Measurements from ENCODE around the gene MEGF9.

Gene MEGF9

GRCh38 chr9:120621941-120622340 lies 92.3 kb downstream of the MEGF9 start:
- no peak for TF ChIP-seq ZFX (IDR thresholded peaks at IDR 0.05)
- TF ChIP-seq, protein P1, sequence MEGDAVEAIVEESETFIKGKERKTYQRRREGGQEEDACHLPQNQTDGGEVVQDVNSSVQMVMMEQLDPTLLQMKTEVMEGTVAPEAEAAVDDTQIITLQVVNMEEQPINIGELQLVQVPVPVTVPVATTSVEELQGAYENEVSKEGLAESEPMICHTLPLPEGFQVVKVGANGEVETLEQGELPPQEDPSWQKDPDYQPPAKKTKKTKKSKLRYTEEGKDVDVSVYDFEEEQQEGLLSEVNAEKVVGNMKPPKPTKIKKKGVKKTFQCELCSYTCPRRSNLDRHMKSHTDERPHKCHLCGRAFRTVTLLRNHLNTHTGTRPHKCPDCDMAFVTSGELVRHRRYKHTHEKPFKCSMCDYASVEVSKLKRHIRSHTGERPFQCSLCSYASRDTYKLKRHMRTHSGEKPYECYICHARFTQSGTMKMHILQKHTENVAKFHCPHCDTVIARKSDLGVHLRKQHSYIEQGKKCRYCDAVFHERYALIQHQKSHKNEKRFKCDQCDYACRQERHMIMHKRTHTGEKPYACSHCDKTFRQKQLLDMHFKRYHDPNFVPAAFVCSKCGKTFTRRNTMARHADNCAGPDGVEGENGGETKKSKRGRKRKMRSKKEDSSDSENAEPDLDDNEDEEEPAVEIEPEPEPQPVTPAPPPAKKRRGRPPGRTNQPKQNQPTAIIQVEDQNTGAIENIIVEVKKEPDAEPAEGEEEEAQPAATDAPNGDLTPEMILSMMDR (conservative IDR thresholded peaks at IDR 0.05): no peak
- H3K27ac ChIP-seq: no peak overlapping the region

DNA sequence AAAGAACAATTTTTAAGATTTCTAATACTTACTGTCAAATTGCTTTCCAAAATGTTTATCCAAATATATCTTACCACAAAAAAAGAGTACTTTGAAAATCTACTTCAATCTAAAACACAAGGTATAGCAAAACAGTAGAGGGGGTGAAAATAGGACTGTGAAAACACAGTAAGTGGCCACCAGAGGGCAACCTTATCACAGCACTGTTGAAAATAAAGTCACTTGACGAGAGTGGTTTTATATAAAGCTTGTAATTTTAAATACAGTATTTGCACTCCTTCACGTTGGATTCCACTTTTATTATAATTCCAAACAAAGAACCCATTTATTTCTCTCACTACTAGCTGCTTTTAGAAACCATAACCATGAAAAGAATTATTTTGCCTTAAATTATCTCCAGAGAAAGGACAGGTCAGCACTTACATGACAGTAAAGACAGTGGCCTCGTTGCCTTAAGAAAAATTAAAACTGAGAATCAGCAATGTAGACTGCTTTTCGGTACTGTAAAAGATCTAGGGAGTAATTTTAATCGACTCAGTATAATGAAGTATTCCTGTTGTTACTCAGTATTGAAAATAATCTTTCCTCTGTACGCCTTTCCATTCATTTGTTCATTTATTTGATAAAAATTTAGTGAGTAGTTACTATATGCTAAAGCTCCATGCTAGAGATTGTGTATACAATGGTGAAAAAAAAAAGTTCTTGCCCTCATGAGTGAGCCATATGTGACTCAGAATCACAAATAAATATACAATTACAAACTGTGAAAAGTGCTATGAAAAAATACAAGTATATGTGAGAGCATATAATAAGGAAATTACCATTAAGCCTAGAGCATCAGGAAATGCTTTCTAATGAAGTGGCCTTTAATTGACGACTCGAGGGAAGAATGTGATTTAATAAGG lies 94.3 kb downstream of the MEGF9 start:
- no peak overlapping the region for H3K27ac ChIP-seq
- no peak for TF ChIP-seq ZFX (IDR thresholded peaks at IDR 0.05)
- TF ChIP-seq, protein P1 (conservative IDR thresholded peaks at IDR 0.05): peak; percentile 96

DNA sequence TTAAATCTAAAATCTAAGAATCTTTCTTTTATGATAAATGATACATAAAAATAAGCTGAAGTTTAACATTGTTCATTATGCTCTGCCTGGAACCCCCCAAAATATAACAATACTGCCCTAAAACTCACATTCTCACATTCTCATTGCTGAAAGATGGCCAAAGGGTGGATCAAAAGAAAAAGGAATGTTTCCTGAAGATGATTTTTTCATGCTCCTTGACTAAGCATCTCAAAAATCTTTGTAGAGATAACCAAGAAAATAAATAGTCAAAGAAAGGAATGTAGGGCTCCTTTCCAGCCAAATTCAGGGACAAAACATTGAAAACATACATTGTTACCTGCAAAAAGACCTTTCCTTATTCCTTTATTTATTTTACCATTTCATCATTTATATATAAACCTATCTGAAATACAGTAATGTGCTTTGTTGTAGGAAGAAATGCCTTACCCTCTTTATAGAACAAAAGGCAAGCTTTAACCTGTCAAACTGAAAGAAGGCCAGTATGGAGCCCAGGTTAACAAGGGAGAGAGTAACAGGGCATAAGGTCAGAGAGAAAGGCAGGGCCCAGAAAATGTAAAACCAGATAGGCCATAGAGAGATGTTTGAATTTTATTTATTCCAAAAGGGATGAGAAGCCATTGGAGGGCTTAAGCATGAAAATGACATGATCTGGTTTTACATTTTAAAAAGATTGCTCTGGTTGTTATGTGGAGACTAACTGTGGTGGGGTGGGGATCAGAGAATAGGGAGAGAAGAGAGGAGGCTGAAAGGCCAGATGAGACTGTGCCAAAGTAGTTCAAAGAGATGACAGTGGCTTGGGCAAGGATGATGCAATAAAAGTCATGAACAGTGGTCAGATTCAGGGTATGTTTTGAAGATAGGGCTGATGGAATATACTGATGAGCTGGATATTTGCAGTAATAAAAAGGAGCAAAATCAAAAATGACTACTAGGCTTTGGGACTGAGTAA lies 97.0 kb downstream of the MEGF9 start:
- TF ChIP-seq, protein P1 (conservative IDR thresholded peaks at IDR 0.05): no peak
- TF ChIP-seq ZFX (IDR thresholded peaks at IDR 0.05): no peak
- H3K27ac ChIP-seq: no peak overlapping the region

DNA sequence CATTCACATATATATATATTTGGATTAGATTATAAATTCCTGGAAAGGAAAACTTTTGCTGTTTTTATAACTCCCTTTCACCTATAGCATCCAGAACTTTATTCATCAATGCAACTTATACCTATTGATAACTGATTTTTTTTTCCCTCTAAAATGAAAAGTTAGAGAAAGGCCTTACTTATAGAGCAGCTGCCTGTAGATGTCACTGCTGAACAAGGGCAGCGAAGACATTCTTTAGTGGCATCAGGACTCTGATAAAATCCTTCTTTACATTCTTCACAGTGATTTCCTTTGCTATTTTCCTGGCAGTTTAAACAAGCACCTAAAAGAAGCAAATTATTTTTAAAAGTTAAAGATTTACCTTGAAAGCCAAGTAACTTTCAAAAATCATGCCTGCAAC lies 102.1 kb downstream of the MEGF9 start:
- H3K27ac ChIP-seq: no peak overlapping the region
- TF ChIP-seq, protein P1 (conservative IDR thresholded peaks at IDR 0.05): peak; percentile 49
- TF ChIP-seq ZFX (IDR thresholded peaks at IDR 0.05): no peak

DNA sequence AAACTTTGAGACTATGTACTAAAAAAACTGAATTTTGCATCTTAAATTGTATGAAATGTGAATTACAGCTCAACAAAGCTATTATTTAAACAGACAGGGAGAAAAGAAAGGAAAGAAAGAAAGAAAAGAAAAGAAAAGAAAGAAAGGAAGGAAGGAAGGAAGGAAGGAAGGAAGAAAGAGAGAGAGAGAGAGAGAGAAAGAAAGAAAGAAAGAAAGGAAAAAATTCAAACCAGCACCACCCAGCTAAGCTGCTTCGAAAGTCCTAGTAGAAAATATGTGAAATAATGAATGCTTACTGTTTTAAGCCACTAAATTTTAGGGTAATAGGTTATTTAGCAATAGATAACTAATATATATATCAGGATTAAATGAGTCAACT lies 102.6 kb downstream of the MEGF9 start:
- no peak overlapping the region for H3K27ac ChIP-seq

GRCh38 chr9:120610975-120611689 lies 103.1 kb downstream of the MEGF9 start:
- TF ChIP-seq ZFX (IDR thresholded peaks at IDR 0.05): no peak
- TF ChIP-seq, protein P1 (conservative IDR thresholded peaks at IDR 0.05): peak; percentile 50
- no peak overlapping the region for H3K27ac ChIP-seq

More for the DNA sequence above, 102.6 kb downstream of the MEGF9 start:
- TF ChIP-seq ZFX (IDR thresholded peaks at IDR 0.05): no peak
- TF ChIP-seq, protein P1 (conservative IDR thresholded peaks at IDR 0.05): no peak

Data from C4-2B (cell line).